Ovary (tissue), 3 donors: ENCODE measurements around the gene FAM117A.

Experiments
- EP300 ChIP-seq: sonication (generic); formaldehyde crosslinking; IDR thresholded peaks from one replicate; pipeline ENCODE4 v1.6.1; 2017; ENCODE audit warnings: antibody characterized with exemption
- POLR2A ChIP-seq: fragments of 450-650 bp; IDR thresholded peaks from one replicate; pipeline ENCODE4 v1.6.1; 2017; ENCODE audit warnings: antibody characterized with exemption, mild to moderate bottlenecking, moderate library complexity
- TF ChIP-seq, protein P1 (sequence below), 3 donors: fragments of 450-650 bp in 2 of 3; fragments of 200-600 bp in 1 of 3; IDR thresholded peaks; one replicate each; pipeline versions ENCODE4 v1.5.1 to v1.8.0; 2016 to 2022; ENCODE audit warnings: antibody characterized with exemption in 3 of 3, mild to moderate bottlenecking in 1 of 3
- donor health status: DM: no; HTN: no; CAD: no.

DNA sequence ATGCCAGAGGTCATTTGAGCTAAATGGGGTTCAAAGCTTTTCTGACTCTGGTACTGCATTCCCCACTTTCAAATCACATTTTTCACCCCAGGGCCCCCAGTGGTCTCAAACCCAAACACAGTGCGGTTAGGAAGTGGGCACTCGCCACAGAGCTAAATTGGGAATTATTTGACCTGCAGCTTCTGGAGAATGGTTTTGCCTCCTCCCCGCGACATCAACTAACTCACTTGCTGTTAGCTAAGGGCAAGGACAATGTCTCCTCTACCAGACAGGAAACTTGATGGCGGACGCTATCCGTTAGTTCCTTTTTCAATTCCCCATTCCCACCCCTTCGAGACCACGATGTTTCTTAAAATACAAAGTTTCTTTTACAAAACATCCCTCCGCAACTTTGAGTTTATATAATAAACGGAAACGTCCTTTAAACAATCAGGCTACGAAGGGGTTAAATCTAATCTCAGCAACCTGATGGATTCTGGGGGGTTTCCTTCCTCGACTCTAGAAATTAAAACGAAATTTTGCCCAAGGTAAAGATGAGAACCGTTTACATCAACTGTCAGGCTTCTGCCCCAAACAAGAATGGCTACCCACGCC lies 24.1 kb upstream of the FAM117A start:
- TF ChIP-seq, protein P1, sequence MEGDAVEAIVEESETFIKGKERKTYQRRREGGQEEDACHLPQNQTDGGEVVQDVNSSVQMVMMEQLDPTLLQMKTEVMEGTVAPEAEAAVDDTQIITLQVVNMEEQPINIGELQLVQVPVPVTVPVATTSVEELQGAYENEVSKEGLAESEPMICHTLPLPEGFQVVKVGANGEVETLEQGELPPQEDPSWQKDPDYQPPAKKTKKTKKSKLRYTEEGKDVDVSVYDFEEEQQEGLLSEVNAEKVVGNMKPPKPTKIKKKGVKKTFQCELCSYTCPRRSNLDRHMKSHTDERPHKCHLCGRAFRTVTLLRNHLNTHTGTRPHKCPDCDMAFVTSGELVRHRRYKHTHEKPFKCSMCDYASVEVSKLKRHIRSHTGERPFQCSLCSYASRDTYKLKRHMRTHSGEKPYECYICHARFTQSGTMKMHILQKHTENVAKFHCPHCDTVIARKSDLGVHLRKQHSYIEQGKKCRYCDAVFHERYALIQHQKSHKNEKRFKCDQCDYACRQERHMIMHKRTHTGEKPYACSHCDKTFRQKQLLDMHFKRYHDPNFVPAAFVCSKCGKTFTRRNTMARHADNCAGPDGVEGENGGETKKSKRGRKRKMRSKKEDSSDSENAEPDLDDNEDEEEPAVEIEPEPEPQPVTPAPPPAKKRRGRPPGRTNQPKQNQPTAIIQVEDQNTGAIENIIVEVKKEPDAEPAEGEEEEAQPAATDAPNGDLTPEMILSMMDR (IDR thresholded peaks at IDR 0.05): no peak
- no peak for TF ChIP-seq POLR2A
- TF ChIP-seq EP300: no peak
